ENCODE data around the gene TMEM150B. TPM values are rescaled to one million over a fixed set of nuclear protein-coding genes. Genes with fewer than 3 reads are reported as not detected.

TMEM150B gene
- total RNA-seq, 2 experiments from 2014 or later = 0.26 TPM; not detected in 1

GRCh38 chr19:55279770-55280643 is 45.1 kb downstream of the TMEM150B start, which contains the start of gene HSPBP1:
Gene HSPBP1 (minus strand): TSS chr19:55280110. CDS start chr19:55279608, 502 bp downstream.
- Mint-ChIP-seq H3K9me3 (ENCODE audit: insufficient read depth) (no peaks in the 10 kb centered on the region), H3K4me1 (ENCODE audit: low read depth) (peaks cover 49% of the 10 kb centered on the region), H3K36me3 (ENCODE audit: low read depth) (peaks cover 12% of the 10 kb centered on the region), H3K4me3 (peak within 1 kb of the TSS; percentile 100), H3K27me3 (ENCODE audit: low read depth) (peaks cover 9% of the 10 kb centered on the region), H3K27ac (peak within 1 kb of the TSS; percentile 99)
- ChIA-PET CTCF (interaction anchor here (0.9 to 4.8 kb wide), 7 partner anchors 12 to 197 kb away, joined by 3 to 34 read pairs (median 8); partner anchors contain the start of genes KMT5C and ZNF628), POLR2A (interaction anchor here (0.9 to 3.6 kb wide), 7 partner anchors 12 to 105 kb away, joined by 3 to 35 read pairs (median 4); partner anchors contain the start of genes KMT5C and PPP6R1)
- peak; percentile 87 for ATAC-seq
- peak; percentile 98 for DNase-seq

GRCh38 chr19:55279340-55279739 is 45.8 kb downstream of the TMEM150B start:
- Mint-ChIP-seq H3K4me3 (peak overlapping the region; percentile 100), H3K27ac (peak overlapping the region; percentile 99), H3K9me3 (ENCODE audit: insufficient read depth) (no peaks in the 10 kb centered on the region), H3K27me3 (ENCODE audit: low read depth) (peaks cover 9% of the 10 kb centered on the region), H3K36me3 (ENCODE audit: low read depth) (peaks cover 12% of the 10 kb centered on the region), H3K4me1 (ENCODE audit: low read depth) (peaks cover 46% of the 10 kb centered on the region)
- CTCF ChIA-PET = interaction anchor here (1.1 to 4.8 kb wide), 4 partner anchors 13 to 23 kb away, joined by 5 to 34 read pairs (median 14); no protein-coding TSS in a partner anchor
- no peak for ATAC-seq
- POLR2A ChIA-PET = interaction anchor here (0.8 to 3.6 kb wide), 8 partner anchors 13 to 105 kb away, joined by 3 to 35 read pairs (median 4); partner anchors contain the start of genes KMT5C and PPP6R1
- no peak for DNase-seq

GRCh38 chr19:55278391-55279135 is 46.6 kb downstream of the TMEM150B start:
- ATAC-seq = no peak
- peak overlapping the region; percentile 99 for H3K27ac Mint-ChIP-seq
- H3K27me3 Mint-ChIP-seq (ENCODE audit: low read depth) = peaks cover 7% of the 10 kb centered on the region
- POLR2A ChIA-PET = interaction anchor here (0.8 to 3.6 kb wide), 5 partner anchors 18 to 106 kb away, joined by 3 to 35 read pairs (median 4); partner anchors contain the start of genes KMT5C and PPP6R1
- DNase-seq = no peak
- peaks cover 45% of the 10 kb centered on the region for H3K4me1 Mint-ChIP-seq (ENCODE audit: low read depth)
- H3K36me3 Mint-ChIP-seq (ENCODE audit: low read depth) = peaks cover 12% of the 10 kb centered on the region
- no peaks in the 10 kb centered on the region for H3K9me3 Mint-ChIP-seq (ENCODE audit: insufficient read depth)
- CTCF ChIA-PET = interaction anchor here (0.9 to 1.3 kb wide), 2 partner anchors 10 to 61 kb away, joined by 3 to 4 read pairs; partner anchors contain the start of gene KMT5C
- H3K4me3 Mint-ChIP-seq = peak overlapping the region; percentile 100

GRCh38 chr19:55277494-55277893 is 47.6 kb downstream of the TMEM150B start:
- DNase-seq (no peak), ATAC-seq (no peak)
- H3K4me1 Mint-ChIP-seq (ENCODE audit: low read depth) = peaks cover 41% of the 10 kb centered on the region
- no peaks in the 10 kb centered on the region for H3K9me3 Mint-ChIP-seq (ENCODE audit: insufficient read depth)
- H3K27me3 Mint-ChIP-seq (ENCODE audit: low read depth) = peaks cover 2% of the 10 kb centered on the region
- peaks cover 12% of the 10 kb centered on the region for H3K36me3 Mint-ChIP-seq (ENCODE audit: low read depth)
- ChIA-PET CTCF (interaction anchor here (0.8 to 1.3 kb wide), 3 partner anchors 9 to 62 kb away, joined by 3 to 4 read pairs (median 3); partner anchors contain the start of gene KMT5C), POLR2A (interaction anchor here (1.5 to 3.6 kb wide), 2 partner anchors 17 to 62 kb away, joined by 4 to 35 read pairs; partner anchors contain the start of genes KMT5C and PPP6R1)
- H3K4me3 Mint-ChIP-seq = peak overlapping the region; percentile 22
- H3K27ac Mint-ChIP-seq = peak overlapping the region; percentile 84

- POLR2A ChIA-PET = interaction anchor here (1.5 to 3.6 kb wide), 2 partner anchors 17 to 63 kb away, joined by 4 to 35 read pairs; partner anchors contain the start of genes KMT5C and PPP6R1
- Mint-ChIP-seq H3K27me3 (ENCODE audit: low read depth) (no peaks in the 10 kb centered on the region), H3K4me1 (ENCODE audit: low read depth) (peaks cover 41% of the 10 kb centered on the region), H3K36me3 (ENCODE audit: low read depth) (peaks cover 17% of the 10 kb centered on the region), H3K9me3 (ENCODE audit: insufficient read depth) (no peaks in the 10 kb centered on the region), H3K27ac (peak overlapping the region; percentile 84), H3K4me3 (peak overlapping the region; percentile 32)
- CTCF ChIA-PET = interaction anchor here (1.3 to 1.6 kb wide), 2 partner anchors 18 to 62 kb away, joined by 4 read pairs; partner anchors contain the start of genes KMT5C and PPP6R1
- DNase-seq (no peak), ATAC-seq (no peak)
These were observed 48.3 kb downstream of the TMEM150B start for GRCh38 chr19:55276720-55277430.

GRCh38 chr19:55275851-55276719 is 49.1 kb downstream of the TMEM150B start:
- Mint-ChIP-seq H3K9me3 (ENCODE audit: insufficient read depth) (no peaks in the 10 kb centered on the region), H3K36me3 (ENCODE audit: low read depth) (peaks cover 17% of the 10 kb centered on the region), H3K27me3 (ENCODE audit: low read depth) (no peaks in the 10 kb centered on the region), H3K4me3 (no peak overlapping the region), H3K27ac (peak overlapping the region; percentile 84), H3K4me1 (ENCODE audit: low read depth) (peaks cover 37% of the 10 kb centered on the region)
- ChIA-PET POLR2A (interaction anchor here (0.6 kb wide), 1 partner anchor 63 kb away, joined by 3 read pairs; the partner anchor contains the start of gene KMT5C), CTCF (interaction anchor here (0.9 to 1.6 kb wide), 2 partner anchors 13 to 17 kb away, joined by 3 to 4 read pairs; partner anchors contain the start of gene PPP6R1)
- DNase-seq (peak; percentile 32), ATAC-seq (no peak)

- ATAC-seq = no peak
- Mint-ChIP-seq H3K4me1 (ENCODE audit: low read depth) (peaks cover 21% of the 10 kb centered on the region), H3K27me3 (ENCODE audit: low read depth) (no peaks in the 10 kb centered on the region), H3K36me3 (ENCODE audit: low read depth) (peaks cover 14% of the 10 kb centered on the region), H3K4me3 (no peak overlapping the region), H3K27ac (no peak overlapping the region), H3K9me3 (ENCODE audit: insufficient read depth) (no peaks in the 10 kb centered on the region)
- CTCF ChIA-PET = no interaction called here
- POLR2A ChIA-PET = interaction anchor here (0.5 kb wide), 1 partner anchor 281 kb away, joined by 3 read pairs; no protein-coding TSS in a partner anchor
- no peak for DNase-seq
These were observed 51.0 kb downstream of the TMEM150B start for GRCh38 chr19:55273978-55274707.

- peaks cover 14% of the 10 kb centered on the region for H3K36me3 Mint-ChIP-seq (ENCODE audit: low read depth)
- peaks cover 12% of the 10 kb centered on the region for H3K4me1 Mint-ChIP-seq (ENCODE audit: low read depth)
- H3K4me3 Mint-ChIP-seq = no peak overlapping the region
- no peaks in the 10 kb centered on the region for H3K9me3 Mint-ChIP-seq (ENCODE audit: insufficient read depth)
- ATAC-seq = no peak
- no peaks in the 10 kb centered on the region for H3K27me3 Mint-ChIP-seq (ENCODE audit: low read depth)
- ChIA-PET POLR2A (no interaction called here), CTCF (no interaction called here)
- no peak for DNase-seq
- no peak overlapping the region for H3K27ac Mint-ChIP-seq
These were observed 53.0 kb downstream of the TMEM150B start for GRCh38 chr19:55272142-55272541.

- ChIA-PET CTCF (no interaction called here), POLR2A (interaction anchor here (0.6 to 1.9 kb wide), 2 partner anchors 11 to 104 kb away, joined by 3 to 9 read pairs; partner anchors contain the start of gene PPP6R1)
- Mint-ChIP-seq H3K4me3 (no peak overlapping the region), H3K4me1 (ENCODE audit: low read depth) (peaks cover 4% of the 10 kb centered on the region), H3K27ac (no peak overlapping the region), H3K36me3 (ENCODE audit: low read depth) (peaks cover 13% of the 10 kb centered on the region), H3K27me3 (ENCODE audit: low read depth) (no peaks in the 10 kb centered on the region), H3K9me3 (ENCODE audit: insufficient read depth) (no peaks in the 10 kb centered on the region)
- peak; percentile 32 for ATAC-seq
- no peak for DNase-seq
These were observed 54.8 kb downstream of the TMEM150B start for GRCh38 chr19:55270172-55270942.
